Embryonic facial prominence (tissue), 1 donor: ENCODE measurements around the gene KISS1.

Experiments
- DNase-seq: peaks from one replicate; pipeline ENCODE4 v3.0.0-alpha.2; 2016; ENCODE audit errors: extremely low spot score

KISS1 gene

DNA sequence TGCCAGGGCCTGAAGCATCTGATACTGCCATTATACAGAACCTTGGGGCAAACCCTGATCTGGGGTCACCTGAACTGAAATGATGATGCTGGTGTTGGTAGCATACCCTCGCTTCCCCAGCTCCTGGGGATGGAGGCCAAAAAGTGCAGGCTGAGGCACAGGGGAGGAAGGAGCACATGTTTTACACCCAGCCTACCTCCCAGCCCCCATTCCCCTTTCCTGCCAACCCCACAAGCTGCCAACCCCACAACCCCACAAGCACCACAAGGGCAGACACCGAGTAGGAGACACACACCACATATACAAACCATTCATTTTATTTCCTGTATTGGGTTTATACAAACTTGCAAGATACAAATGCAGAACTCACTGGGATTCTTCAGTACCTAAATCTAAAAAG, 22.3 kb upstream of the KISS1 start:
- DNase-seq = no peak

DNA sequence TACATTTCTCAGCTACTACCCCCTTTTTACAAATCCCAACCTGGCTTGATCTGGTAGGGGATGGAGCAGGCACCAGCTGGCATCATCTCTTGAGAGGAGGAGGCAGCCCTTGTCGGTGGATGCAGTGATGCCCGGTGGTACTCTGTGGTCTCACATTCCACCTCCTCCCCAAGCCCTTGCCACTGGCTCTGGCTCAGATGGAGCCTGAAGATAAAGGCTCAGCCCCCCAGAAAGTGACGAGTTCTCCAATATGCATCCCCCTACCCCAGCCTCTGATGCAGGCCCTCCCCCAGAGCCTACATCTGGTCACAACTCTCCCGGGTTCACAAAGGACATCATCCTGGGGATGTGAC, 21.3 kb upstream of the KISS1 start:
- no peak for DNase-seq

DNA sequence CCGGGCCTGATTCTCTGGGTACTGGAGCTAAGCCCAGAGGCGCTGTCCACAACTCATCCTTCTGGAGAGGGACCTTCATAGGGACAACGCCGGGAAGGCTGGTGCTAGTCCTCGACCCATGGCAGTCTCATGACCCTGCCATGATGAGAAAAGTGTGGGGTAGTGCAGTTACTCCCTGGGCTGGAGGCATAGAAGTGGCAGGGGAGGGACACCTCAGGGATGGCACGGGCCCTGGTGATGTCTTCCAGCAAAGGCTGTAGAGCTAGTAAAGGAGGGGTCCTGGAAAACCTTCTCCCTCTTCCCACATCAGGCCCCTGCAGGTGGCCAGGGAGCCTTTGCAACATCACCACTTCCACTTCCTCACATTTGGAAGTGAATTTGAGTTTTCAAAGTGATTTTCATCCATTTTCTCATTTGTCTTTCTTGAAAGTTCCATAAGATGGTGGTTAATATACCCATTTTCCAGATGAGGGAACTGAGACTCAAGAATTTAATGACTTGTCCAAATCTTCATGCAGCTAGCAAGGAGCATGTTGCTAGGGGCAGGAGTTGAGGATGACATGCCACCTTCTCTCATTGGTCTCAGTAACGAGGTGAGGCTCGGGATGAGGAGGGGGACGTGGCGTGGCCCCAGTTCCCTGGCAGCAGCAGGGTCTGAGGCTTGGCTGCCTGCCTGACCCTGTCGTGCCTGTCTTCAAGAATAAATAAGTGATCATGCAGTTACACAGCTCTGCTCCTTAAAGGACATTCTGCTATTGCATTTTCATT, 20.8 kb upstream of the KISS1 start:
- no peak for DNase-seq

DNA sequence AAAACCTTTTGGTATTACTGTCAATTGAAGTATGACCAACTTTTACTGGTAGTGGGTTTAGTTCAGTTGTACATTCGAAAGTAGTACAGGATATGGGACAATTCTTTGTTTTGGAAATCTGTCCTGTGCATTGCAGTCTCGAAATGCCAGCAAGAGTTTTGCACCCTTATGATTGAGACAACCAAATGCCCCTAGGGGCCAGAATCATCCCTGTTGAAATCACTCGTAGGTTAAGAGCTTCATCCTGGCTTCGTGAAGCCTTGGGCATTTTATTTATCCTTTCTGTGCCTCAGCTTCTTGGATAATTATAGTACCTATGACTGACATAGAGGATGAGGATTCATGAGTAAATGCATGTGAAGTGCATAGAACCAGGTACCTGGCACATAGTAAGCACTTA, 19.9 kb upstream of the KISS1 start:
- no peak for DNase-seq

DNA sequence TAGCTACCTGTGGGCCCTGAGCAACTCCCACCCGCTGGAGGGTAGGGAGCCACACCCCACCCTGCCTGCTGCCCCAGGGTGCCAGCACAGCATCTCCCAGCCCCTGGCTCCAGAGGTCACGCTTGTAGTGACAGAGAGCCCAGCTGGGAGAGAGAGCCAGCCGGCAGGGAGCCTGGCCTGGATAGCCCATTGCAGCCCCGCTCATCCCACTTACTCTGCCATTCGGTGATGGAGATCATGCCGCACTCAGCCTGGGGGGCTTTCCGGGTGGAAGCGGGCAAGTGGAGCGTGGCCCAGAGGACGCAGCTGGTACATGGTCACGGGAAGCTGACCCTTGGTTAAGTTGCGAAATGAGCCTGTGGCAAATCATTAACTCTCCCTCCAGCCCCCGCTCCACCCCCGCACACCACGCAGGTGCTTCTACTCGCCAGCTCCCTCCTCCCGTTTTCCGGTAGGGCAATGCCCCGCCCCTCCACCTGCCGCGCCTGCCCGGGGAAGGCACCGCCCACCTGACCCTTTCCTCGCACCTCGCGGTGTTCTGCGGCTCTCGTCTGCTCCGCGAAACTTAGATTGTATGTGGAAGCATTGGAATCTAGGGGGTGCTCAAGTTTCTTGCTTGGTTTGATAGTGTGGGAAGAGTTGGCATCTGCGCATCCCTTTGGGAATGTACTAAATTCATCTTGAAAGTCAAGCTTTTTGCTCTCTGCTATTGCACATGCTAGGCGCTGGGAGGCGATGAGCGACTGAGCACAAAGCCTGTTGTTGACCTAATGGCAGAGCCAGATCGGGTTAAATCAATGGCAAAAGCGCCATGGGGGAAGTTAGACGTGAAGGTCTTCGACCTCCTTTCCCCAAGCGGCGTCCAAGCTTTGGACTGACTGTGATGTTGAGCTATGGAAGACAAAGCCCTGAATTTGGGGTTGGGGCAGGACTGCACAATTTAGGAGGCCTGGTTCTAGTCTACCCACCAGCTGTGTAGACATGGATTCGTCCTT, 17.7 kb upstream of the KISS1 start, which contains the start of gene GOLT1A:
TSS of gene GOLT1A (minus strand) at position 321 of the 995 bp plus-strand sequence. CDS start at position 239, 82 bp downstream.
- peak; percentile 42 for DNase-seq

DNA sequence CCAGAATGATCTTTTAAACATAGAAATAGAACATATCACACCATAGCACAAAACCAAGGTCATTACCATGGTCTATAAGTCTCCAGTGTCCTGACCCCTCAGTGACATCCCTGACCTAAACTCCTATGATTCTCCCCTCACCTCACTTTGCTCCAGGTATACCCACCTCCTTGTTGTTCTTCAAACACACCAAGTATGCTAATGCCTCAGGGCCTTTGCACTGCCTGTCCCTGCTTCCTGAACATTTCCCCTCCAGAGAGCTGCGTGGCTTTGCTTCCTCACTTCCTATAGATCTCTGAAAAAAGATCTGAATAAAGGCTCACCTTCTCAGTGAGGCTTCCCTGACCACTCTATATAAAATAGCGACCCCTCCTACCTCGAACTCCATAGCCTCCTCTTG, 16.4 kb upstream of the KISS1 start:
- DNase-seq = no peak

DNA sequence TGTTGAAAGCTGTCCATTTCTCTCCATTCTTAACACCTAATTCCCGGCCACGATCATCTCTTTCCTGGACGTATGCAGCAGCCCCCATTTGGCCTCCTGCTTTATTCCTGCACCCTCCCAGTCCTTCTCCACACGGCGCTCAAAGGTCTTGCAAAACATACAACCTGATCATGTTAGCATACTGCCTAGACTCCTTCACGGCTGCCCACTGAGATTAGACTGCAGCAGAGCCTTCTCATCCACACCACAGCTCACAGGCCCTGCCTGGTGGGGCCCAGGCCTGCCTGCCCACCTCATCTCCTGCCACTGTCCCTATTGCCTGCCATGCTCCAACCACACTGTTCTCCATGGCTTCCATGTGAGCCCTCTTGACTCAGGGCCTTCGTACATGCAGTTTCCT, 14.8 kb upstream of the KISS1 start:
- DNase-seq = no peak

DNA sequence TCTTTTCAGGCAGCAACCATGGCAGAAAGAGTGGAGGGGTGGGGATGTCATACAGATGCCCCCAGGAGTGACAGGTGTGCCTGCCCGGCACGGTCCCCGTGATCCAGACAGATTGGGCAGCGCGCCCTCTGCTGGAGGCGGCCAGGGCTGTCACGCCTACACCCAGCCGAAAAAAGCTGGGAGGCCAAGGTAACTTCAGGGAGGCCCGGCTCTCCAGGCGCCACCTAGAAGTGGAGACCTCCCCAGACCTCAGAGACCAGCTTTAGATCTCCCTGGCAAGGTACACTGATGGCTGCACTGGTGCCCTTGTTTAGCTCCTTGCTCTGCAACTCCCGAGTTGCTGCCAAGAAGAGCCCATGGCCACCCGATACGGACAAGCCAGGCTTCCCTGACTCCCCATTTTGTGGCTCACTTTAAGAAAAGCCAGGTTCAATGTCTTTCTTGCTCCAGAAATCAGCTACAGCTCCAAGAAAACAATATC, 10.9 kb upstream of the KISS1 start:
- DNase-seq = no peak

DNA sequence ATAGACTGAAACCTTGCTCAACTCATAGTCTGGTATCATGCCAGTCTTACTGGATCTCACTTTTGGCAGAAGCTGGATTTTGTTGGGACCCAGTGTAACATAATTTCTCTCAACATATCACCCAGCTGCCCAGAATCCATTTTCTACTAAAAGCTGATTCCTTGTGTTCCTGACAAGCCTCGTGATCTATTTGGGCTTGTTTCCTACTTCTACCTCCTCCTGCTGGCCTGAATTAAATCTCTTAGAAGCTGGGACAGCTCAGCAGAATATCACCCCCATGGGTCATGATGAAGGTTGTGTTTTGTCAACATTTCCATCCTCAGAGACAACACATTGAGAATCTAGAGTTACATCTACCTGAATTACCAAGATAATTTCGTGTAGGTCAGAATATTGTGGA, 9.8 kb upstream of the KISS1 start:
- no peak for DNase-seq

DNA sequence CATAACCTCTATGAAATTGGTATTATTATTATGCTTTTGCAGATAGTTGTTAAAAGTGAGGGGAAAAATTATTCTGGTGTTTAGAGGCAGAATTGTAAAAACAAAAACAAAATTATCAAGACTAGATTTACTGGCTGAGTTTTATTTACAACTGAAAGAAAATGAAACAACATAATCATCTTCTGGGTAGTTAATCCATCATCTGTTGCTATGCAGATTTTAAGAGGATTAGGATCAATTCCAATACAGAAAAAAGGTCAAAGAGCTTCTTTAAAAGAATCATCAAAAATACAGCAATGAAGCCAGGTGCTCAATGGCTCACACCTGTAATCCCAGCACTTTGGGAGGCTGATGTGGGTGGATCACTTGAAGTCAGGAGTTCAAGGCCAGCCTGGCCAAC, 9.2 kb upstream of the KISS1 start:
- no peak for DNase-seq

DNA sequence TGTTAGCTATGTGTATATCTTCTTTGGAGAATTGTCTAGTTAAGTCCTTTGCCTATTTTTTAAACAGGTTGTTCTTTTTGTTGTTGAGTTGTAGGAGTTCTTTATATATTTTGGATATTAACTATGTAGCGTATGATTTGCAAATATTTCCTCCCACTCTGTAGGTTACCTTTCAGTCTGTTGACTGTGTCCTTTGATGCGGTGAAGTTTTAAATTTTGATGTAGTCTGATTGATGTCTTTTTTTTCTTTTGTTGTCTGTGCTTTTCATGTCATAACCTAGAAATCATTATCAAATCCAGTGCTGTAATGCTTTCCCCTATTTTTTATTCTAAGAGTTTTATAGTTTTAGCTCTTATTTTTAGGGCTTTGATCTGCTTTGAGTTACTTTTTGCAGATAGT, 8.7 kb upstream of the KISS1 start:
- no peak for DNase-seq

DNA sequence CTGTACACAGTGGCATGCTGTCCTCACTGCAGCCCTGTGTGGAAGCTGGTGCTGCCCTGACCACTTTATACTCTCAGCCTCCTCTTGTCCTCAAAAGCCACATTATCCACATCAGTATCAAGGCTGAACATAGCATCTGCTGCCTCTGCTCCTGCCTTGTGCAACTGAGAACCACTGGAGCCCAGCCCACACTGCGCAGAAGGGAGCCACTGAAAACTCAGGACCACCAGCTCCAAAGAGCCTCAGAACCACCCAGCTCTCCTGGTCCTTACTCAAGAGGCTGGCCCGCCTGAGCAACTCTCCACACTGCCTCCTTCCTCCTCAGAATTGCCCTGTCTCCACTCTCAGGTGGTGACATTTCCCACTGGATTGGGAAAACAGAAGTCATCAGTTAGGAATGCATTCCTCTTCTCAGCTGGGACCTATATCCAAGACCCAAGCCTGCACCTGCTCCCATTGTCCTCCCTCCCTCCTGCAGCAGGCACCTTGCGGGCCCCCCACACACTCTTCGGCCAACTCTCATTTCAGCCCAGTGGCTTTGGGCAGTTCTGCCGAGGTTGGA, 7.0 kb upstream of the KISS1 start:
- DNase-seq = no peak

DNA sequence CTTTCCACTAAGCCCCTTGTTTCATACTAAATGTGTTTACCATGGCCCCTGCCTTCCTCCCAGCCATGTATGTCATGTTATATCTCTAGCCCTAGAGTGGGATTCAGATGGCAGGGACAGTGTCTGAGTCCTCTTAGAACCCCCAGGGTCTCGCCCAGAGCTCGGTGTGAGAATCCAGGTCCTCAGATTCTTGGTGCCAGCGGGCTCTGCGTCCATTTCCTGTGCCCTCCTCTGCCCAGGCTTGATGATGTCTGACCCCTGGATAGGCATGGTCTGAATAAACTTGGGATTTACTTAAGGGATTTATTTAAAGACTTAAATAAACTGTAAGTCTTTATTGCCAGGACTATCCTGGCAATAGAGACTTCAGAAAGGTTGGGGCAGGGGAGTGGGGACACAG, 6.2 kb upstream of the KISS1 start:
- no peak for DNase-seq

DNA sequence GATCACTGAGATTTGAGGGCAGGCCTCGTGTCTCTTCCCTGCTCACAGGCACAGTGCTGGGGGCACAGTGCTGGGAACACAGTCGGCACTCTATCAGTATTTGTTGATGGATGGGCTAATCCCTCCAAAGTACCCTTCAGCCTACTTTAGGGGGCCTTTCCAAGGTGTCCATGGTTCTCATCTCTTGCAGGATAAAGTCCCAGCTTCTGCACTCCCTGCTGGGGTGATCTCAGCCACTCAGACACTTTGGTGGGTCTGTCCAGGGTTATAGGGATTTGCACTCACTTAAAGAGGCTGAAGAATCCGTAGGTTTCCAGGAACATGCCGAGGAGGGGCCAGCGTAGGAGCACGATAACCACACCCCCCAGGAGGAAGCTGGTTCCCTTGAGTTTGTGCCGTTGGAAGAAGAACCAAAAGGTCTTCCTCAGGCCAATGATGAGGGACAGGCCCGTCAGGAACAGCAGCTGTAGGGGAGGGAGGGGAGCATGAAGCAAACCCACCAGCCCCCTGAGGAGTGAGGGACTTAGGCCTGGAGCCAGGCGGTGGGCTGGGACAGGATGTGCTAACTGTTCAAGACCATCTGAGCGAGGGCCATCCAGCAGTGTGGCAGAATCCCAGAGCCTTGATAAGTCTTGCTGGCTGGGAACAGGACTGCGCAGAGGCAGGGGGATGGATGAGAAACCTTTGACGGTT, 5.2 kb upstream of the KISS1 start:
- DNase-seq = no peak

DNA sequence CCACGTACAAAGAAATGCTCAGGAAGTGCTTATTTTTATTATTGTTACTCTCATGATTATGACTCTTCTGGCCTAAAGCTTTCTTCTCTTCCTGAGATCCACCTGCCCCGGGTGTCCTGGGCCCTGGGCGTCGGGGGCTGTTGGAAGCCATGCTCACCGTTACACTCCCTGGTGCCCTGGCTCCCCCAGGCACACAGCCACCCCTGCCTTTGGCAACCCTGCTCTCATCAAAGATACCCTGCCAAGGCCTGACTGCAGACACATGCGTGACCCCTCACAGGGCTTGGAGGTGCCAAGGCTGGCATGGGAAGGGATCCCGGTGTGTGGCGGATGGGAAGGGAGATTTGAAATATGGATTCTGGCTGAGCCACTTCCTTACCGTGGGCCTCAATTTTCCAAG, 3.3 kb upstream of the KISS1 start:
- no peak for DNase-seq

DNA sequence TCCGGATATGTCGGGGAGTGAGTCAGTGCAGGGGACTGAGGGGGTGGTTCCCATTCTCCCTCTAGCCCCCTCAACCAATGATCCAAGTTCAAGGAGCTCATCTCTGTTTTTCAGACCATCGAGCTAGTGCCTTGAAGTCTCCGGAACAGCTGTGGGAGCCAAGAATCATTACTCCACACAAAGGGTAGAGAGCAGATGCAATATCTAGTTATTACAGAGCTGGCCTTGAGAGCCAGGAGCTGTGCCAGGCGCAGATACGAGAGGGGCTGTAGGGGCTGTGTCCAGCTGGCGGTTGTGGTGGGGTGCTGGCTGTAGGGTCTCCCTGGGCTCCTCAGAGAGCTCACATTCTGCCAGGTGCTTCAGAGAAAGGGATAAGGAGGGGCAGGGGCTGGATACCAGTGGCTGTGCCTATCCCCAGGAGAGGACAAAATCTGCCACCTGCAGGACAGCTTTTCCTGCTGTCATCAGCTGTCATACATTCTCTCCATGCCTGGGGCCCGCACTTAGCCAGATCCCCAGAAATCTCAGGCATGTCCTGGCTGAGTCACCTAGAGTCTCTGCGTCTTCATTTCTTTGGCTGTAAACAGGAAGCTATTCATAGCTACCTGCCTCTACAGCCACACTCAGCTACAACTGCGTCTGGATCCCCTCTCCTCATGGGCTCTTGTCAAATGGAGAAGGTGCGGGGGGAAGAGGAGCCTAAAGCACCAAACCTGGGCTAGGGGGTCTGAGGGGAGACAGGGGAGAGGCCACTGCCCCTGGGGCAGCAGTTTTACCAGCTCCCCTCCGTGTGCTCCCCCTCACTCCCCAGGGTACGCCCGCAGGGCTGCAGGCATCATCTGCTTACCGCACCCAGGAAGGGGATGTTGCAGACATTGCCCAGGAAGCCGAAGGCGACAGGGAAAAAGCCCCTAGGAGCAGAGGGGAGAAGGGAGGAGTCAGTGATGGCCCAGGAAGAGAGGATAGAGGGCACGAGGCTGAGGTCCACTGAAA, 2.4 kb upstream of the KISS1 start:
- no peak for DNase-seq

DNA sequence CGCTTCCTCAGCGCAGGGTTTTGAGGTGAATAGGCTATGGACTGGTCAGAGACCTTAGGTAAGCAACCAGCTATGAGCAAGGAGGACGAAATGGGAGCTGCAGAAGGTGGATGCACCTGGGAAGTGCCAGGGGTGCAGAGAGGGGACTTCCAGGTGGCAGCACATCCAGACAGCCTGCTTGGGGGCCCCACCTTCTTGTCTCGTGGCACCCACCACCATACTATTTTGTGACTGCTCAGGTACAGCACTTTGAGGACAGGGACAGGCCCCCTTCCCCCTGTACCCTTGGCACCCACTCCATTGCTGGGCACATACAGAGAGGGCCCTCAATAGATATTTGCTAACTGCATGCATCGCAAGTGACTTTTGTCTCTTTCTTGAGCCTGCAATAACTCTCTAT, 777 bp upstream of the KISS1 start:
- DNase-seq = no peak

DNA sequence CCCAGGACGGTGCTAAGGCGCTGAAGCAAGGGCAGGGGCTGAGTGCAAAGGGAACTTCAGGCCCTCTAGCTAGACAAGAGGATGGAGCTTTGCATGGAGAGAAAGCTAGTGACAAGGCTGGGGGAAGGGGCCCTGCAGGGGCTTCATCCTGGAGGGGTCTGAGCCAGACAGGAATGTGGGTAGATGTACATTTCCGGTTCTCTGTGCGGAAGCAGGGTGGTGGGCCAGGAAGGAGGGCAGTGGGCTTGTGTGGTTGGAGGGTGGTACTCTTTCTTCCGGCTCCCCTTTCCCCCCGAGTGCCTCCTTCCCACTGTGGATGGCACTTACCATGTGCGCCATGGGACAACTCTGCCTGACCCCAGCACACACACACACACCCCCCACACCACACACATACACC, 1.5 kb downstream of the KISS1 start:
- no peak for DNase-seq

DNA sequence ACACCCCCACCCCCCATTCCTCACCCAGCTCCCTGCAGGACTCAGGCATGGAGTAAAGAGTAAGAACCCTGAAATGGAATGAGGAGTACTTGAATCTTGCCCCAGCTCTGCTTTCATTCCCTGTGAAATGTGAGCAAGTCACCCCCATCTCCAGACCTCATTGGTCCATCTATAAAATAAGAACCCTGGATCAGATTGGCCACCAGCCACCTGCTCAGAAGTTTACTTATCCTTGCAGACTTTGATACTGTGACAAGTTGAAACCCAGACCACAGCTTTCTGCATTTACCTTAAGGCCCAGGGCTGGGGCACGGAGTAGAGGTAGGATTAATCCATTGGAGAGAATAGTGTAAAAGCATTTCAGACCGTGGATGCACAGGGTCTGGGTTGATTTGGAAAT, 2.2 kb downstream of the KISS1 start:
- no peak for DNase-seq

DNA sequence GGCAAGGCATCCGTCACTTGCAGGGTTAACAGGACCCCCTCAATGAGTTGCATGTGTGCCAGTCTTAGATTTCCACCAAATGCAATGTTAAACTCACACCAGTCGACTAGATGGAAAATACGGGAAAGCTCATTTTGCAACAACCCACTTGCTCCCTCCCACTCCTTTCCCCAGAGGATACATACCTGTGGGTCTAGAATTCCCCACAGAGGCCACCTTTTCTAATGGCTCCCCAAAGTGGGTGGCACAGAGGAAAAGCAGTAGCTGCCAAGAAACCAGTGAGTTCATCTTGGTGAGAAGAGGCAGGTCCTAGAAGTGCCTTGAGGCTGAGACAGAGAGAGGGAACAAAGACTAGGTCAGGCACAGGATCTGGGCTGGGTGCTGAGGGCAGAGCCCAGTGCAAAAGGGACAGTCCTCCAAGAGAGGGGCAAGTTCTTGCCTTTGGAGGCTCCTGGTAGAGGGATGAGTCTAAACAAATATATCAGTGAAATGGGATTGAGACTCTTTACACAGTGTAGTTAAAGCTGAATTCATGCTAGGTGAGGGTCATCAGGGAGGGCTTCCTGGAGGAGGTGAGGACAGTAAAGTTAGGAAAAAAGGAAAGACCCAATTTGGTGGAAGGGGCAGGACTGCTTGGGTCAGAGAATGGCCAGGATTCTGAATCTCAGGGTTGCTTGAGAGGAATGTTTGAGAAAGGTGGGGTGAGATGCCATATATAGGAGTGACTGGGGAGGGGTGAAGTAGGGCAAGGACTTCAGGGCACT, 3.5 kb downstream of the KISS1 start:
- no peak for DNase-seq
